ENCODE results near the gene SCFD2. TPM values are rescaled to one million over a fixed set of nuclear protein-coding genes. Genes with fewer than 3 reads are reported as not detected.
"Not testable (repeated sequence)": the region's sequence is repeated elsewhere in the genome, so short reads cannot be mapped to it uniquely, and the experiment has no call there.

The SCFD2 gene
- 18.8 and 21.4 TPM in 2 replicates for total RNA-seq (2014; rRNA removed)
- 17.2 TPM for polyA plus RNA-seq (2012)

GRCh38 chr4:53365486-53366300, at the start of gene SCFD2:
SCFD2 (minus strand) TSS chr4:53366061.
- peak; percentile 97 for DNase-seq (ENCODE audit: low read depth)

- not testable (repeated sequence) for DNase-seq (ENCODE audit: low read depth)
Measured at GRCh38 chr4:53409479-53409878, 43.6 kb upstream of the SCFD2 start.

GRCh38 chr4:53380221-53380620, 14.4 kb upstream of the SCFD2 start:
- DNase-seq (ENCODE audit: low read depth), result no peak

- DNase-seq (ENCODE audit: low read depth), result no peak
Measured at GRCh38 chr4:53378171-53378482, 12.3 kb upstream of the SCFD2 start.

GRCh38 chr4:53377319-53378170, 11.7 kb upstream of the SCFD2 start, which contains the start of gene FIP1L1:
FIP1L1 (plus strand) TSS chr4:53377641; CDS start chr4:53377839, 198 bp downstream.
- DNase-seq (ENCODE audit: low read depth), result peak; percentile 79

- no peak for DNase-seq (ENCODE audit: low read depth)
Measured at GRCh38 chr4:53376900-53377299, 11.0 kb upstream of the SCFD2 start.

- DNase-seq (ENCODE audit: low read depth), result no peak
Measured at GRCh38 chr4:53374777-53375258, 9.0 kb upstream of the SCFD2 start.

- DNase-seq (ENCODE audit: low read depth), result no peak
Measured at GRCh38 chr4:53371843-53372521, 6.1 kb upstream of the SCFD2 start.

- DNase-seq (ENCODE audit: low read depth), result no peak
Measured at GRCh38 chr4:53371049-53371448, 5.2 kb upstream of the SCFD2 start.

- DNase-seq (ENCODE audit: low read depth), result no peak
Measured at GRCh38 chr4:53367721-53368120, 1.9 kb upstream of the SCFD2 start.

- no peak for DNase-seq (ENCODE audit: low read depth)
Measured at GRCh38 chr4:53366301-53366716, 448 bp upstream of the SCFD2 start.

GRCh38 chr4:53365121-53365485, 758 bp downstream of the SCFD2 start:
- peak; percentile 30 for DNase-seq (ENCODE audit: low read depth)

GRCh38 chr4:53364624-53365023, 1.2 kb downstream of the SCFD2 start:
- no peak for DNase-seq (ENCODE audit: low read depth)

- no peak for DNase-seq (ENCODE audit: low read depth)
Measured at GRCh38 chr4:53362093-53362492, 3.8 kb downstream of the SCFD2 start.

- no peak for DNase-seq (ENCODE audit: low read depth)
Measured at GRCh38 chr4:53361451-53361850, 4.4 kb downstream of the SCFD2 start.

GRCh38 chr4:53355930-53356521, 9.8 kb downstream of the SCFD2 start:
- no peak for DNase-seq (ENCODE audit: low read depth)

GRCh38 chr4:53354012-53354722, 11.7 kb downstream of the SCFD2 start:
- DNase-seq (ENCODE audit: low read depth), result no peak

GRCh38 chr4:53349091-53349491, 16.8 kb downstream of the SCFD2 start:
- DNase-seq (ENCODE audit: low read depth), result no peak

GRCh38 chr4:53348046-53348445, 17.8 kb downstream of the SCFD2 start:
- DNase-seq (ENCODE audit: low read depth), result no peak

- peak; percentile 32 for DNase-seq (ENCODE audit: low read depth)
Measured at GRCh38 chr4:53346920-53347852, 18.7 kb downstream of the SCFD2 start.
